COLO668 (cell line): ENCODE measurements around the gene MAN2A2.
A peak's percentile ranks its signal among the peaks of the same experiment; 100 is the strongest.
"Not testable (repeated sequence)": the region's sequence is repeated elsewhere in the genome, so short reads cannot be mapped to it uniquely, and the experiment has no call there.

ENCODE experiments used
- DNase-seq: peaks from one replicate; lab custom pipeline; 2025; ENCODE audit not compliant: unreplicated experiment; lab: John Stamatoyannopoulos, UW

MAN2A2 gene

DNA sequence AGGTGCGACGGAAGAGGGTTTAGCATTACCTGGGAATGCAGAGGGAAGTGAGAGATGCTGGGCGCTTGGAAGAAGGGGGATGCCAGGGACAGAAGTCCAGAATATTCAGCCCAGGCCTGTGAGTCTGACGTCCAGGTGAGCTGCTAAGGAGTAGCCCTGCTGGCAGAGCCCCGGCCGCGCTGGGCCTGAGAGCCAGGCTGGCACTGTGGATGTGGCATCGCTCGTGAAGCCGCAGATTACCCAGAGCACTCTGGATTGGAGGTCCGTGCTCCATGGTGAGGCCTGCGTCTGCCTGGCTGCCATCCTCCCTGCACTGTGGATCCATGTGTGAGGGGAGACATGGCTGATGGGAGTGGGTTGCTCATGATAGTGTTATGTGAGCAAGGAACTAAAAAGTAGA, 14.5 kb downstream of the MAN2A2 start:
- DNase-seq = no peak

GRCh38 chr15:90918034-90918788, 15.1 kb downstream of the MAN2A2 start:
- no peak for DNase-seq

GRCh38 chr15:90918835-90919234, 15.7 kb downstream of the MAN2A2 start:
- no peak for DNase-seq

- DNase-seq = no peak
These were observed 18.8 kb downstream of the MAN2A2 start for GRCh38 chr15:90921887-90922286.

DNA sequence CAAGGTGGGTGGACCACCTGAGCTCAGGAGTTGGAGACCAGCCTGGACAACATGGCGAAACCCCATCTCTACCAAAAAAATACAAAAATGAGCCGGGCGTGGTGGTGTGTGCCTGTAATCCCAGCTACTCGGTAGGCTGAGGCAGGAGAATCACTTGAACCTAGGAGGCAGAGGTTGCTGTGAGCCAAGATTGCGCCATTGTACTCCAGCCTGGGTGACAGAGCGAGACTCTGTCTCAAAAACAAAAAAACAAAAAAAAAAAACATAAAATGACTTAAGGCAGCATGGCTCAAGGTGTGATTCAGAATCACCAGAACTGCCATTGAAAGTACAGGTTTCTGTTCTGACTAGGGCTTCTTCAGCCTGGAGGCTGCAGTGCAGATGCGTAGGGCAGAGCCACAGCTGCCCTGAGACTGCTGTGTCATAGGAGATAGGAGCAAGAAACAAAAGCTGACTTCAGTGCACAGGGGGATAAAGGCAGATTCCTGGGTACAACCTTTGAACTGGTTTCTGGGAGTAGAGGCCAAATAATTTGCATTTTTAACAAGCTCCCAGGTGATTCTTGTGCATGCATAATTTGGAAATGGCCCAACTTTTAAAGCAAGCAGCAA, 19.7 kb downstream of the MAN2A2 start:
- DNase-seq = not testable (repeated sequence)

- DNase-seq = no peak
These were observed 21.3 kb downstream of the MAN2A2 start for GRCh38 chr15:90924375-90924774.

GRCh38 chr15:90926766-90927165, 23.7 kb downstream of the MAN2A2 start:
- not testable (repeated sequence) for DNase-seq

GRCh38 chr15:90928106-90928505, 25.0 kb downstream of the MAN2A2 start:
- DNase-seq = not testable (repeated sequence)

DNA sequence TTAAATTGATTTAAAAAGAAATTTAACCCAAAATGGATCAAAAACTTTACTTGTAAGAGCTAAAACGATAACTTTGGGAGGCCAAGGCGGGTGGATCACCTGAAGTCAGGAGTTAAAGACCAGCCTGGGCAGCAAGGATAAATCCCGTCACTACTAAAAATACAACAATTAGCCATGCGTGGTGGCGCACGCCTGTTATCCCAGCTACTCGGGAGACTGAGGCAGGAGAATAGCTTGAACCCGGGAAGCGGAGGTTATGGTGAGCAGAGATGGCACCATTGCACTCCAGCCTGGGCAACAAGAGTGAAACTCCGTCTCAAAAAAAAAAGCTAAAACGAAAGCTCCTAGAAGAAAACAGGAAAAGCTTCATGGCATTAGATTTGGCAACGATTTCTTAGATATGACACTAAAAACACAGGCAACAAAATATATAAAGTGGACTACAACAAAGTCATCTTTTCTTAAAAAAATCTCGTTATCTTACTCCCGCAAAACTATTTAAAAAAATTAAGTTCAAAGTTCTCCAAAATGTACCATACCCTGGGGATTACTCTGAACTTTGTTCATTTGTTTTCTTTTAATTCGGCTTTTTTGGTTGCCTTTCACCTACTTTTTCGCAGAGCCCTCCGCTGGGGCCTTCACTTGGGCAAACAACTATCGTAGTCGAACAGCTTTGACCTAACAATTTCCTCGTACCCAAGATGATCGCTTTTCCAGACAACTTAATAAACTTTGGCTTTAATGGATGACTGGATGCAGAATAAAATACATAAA, 26.3 kb downstream of the MAN2A2 start:
- DNase-seq = no peak

DNA sequence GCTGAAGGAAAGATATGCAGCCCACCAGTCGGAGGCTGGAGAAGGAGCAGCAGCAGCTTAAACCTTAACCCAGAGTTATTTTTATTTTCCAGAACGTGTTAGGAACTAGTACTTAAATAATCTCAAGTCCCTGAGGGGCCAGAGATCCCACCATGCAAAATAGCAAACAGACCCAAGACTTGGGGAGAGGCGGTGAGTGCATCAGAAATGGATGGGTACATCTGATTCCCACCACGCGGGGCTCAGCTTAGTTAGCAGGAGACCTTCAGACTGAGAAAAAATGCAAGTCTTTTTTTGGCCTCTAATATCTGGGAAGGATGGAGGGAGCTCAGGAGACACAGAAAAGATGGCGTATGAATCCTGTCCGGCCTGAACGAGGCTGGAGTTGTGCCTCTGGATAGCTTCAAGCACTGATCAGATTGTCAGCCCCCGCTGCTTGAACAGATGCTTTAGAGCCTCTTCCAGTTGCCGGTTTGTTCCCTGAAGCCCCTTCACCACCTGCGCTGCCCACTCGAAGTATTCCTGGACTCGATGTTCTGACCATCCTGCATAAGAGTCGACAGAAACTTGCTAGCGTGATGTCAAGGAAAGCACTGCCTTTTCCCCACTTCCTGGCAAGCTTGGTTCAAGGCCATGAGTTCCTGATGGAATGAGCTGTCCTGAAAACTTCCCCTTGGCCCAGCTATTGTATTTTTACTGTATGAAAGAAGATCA, 27.9 kb downstream of the MAN2A2 start:
- DNase-seq = peak; percentile 45

DNA sequence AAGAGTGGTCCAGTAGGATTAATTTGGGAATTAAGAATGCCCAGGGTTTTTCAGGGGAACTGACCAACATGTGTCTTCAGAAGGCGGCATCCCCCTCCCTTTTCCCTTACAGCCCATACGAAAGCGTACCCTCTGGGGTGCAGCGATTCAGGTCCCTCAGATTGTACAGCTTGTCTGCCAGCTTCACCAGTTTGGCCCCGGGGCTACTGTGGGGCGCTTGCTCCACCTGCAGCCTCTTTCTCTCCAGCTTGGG, 28.4 kb downstream of the MAN2A2 start:
- DNase-seq = no peak

- peak; percentile 93 for DNase-seq
These were observed 28.9 kb downstream of the MAN2A2 start, which contains the start of gene HDDC3 for GRCh38 chr15:90931828-90932659. HDDC3 (minus strand) TSS chr15:90932549; CDS start chr15:90932540, 9 bp downstream.

DNA sequence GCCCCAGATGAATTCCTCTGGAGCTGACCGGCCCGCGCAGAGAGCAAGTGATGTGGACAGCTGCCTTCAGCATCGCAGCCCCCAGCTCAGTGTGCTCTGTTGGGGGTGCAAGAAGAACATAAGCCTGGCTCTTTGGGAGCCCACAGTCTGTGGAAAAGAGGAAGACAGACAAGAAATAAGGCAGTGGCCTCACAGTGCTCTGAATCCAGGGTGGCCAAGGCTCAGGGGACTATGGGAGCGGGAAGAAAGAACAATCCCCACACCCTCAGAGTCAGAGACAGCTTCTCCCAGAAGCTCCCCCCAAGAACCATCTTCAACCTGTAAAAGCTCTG, 29.5 kb downstream of the MAN2A2 start:
- no peak for DNase-seq

GRCh38 chr15:90933301-90933700, 30.2 kb downstream of the MAN2A2 start:
- DNase-seq = no peak

DNA sequence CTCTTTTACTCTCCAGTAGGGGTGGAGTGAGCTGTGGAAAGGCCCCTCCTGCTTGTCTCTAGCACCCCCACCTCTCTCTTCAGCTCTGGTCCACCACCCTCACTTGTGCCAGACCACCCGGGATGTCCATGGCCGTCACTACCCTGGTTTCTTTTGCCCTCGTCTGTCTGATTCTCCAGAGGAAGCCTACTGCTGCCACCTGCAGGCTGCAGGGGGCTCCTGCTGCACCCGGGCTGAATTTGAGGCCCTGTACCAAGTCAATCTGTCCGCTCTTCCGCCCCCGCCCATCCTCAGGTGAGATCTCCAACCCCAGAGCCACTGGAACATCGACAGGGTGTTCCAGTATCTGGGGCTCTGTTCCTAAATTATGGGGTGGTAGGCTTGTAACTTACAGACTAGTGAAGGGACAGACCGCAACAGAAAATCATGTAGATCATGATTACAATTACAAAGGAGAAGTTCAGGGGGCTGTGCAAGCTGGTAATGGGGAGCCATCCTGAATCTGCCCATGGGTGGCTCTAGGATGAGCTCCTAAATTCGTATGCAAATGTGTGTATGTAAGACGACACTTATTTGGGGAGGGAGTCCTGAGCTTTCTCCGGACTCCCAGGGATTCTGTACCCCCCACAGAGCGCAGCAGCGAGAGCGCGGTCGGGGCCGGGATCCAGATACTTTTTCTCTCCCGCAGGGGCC, 31.3 kb downstream of the MAN2A2 start:
- peak; percentile 91 for DNase-seq

GRCh38 chr15:90934949-90935751, 32.0 kb downstream of the MAN2A2 start, which contains the start of gene UNC45A:
UNC45A (plus strand) TSS chr15:90935285; CDS start chr15:90935325, 40 bp downstream.
- peak; percentile 97 for DNase-seq

GRCh38 chr15:90936823-90937222, 33.7 kb downstream of the MAN2A2 start:
- DNase-seq = no peak

DNA sequence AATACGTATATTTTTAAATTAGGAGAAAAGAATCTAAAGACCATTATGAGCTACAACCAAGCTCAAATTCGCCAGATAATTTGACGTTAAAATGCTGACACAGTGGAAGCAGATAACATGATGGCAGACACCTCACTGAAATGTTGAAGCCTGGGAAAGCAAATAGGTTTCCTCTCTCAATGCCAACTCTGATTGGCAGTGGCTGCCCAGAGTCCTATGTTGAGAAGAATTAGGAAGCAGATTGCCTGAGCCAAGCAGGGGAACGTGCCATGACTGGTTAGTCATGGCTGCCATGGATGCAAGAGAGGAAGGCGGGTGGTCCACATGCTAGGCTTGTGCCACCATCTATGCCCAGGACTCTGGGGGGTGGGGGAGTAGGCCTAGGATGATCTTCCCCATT, 35.2 kb downstream of the MAN2A2 start:
- DNase-seq = no peak

DNA sequence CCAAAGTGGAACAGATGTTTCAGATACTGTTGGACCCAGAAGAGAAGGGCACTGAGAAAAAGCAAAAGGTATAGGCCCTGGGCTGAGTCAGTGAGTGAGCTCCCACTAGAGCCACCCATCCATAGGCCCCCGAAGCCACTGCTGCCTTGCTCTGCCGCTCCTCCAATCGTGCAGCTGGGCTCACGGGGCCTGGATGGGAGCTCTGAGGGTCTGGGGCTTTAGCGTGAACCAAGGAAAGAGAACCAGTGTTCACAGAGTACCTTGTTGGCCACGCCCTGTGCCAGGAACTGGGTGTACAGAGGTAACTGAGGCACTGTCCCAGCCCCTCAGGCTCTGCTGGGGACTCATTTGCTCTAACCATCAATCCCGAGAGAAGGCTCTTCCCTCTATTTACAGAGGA, 36.7 kb downstream of the MAN2A2 start:
- no peak for DNase-seq
